Kidney (tissue), 14 donors: ENCODE results near the gene PRKD1. TPM values are rescaled to one million over a fixed set of nuclear protein-coding genes. Genes with fewer than 3 reads are reported as not detected.

Source experiments
- DNase-seq, 5 donors: peaks; one replicate each; pipeline ENCODE4 v3.0.0-alpha.2; 2013 to 2020
- FAIRE-seq: peaks from 2 replicates; lab custom pipeline; 2012; peaks lifted over from hg19 to GRCh38; lab: Jason Lieb, UNC
- H3K27ac ChIP-seq, 2 donors: one replicate each; pipeline ENCODE4 v1.7.0; 2013; ENCODE audit warnings: low read depth in 2 of 2, low read length in 2 of 2, inconsistent platforms in 1 of 2
- H3K27me3 ChIP-seq: one replicate; pipeline ENCODE4 v1.7.1; 2013; ENCODE audit warnings: low read length, inconsistent platforms; ENCODE audit not compliant: control insufficient read depth, insufficient read depth
- H3K36me3 ChIP-seq, 3 donors: one replicate each; pipeline versions ENCODE4 v1.7.0 to v1.7.1; 2013; ENCODE audit warnings: low read length in 3 of 3, control low read depth in 1 of 3, inconsistent platforms in 1 of 3; ENCODE audit not compliant: insufficient read depth in 3 of 3, control insufficient read depth in 2 of 3
- H3K4me1 ChIP-seq, 3 donors: one replicate each; pipeline versions ENCODE4 v1.7.0 to v1.7.1; 2013; ENCODE audit warnings: low read length in 3 of 3, inconsistent platforms in 1 of 3, low read depth in 1 of 3; ENCODE audit not compliant: control insufficient read depth in 2 of 3, insufficient read depth in 2 of 3
- H3K4me3 ChIP-seq, 3 donors: one replicate each; pipeline versions ENCODE4 v1.7.0 to v1.8.1; 2013; ENCODE audit warnings: low read length in 3 of 3, control low read depth in 1 of 3, inconsistent platforms in 1 of 3
- H3K9ac ChIP-seq, 3 donors: one replicate each; pipeline versions ENCODE4 v1.7.0 to v1.7.1; 2013; ENCODE audit warnings: low read length in 3 of 3, control low read depth in 1 of 3, inconsistent platforms in 1 of 3
- H3K9me3 ChIP-seq, 3 donors: one replicate each; pipeline versions ENCODE4 v1.7.0 to v1.7.1; 2013; ENCODE audit warnings: low read length in 3 of 3, control low read depth in 1 of 3, inconsistent platforms in 1 of 3; ENCODE audit not compliant: control insufficient read depth in 2 of 3, insufficient read depth in 1 of 3
- intact Hi-C: fragments of 100-400 bp; cut with DNase I; formaldehyde crosslinking; loops from one replicate; pipeline ENCODE4 v1.11.1; 2022
- polyA plus RNA-seq: library from polyadenylated mRNA; stranded (reverse); fragments of 350-450 nt; fragmentation: Illumina TruSeq; extraction: RNeasy Lipid Tissue Mini Kit (QIAGEN cat#74804); gene quantifications from one replicate; pipeline ENCODE4 v1.2.3, GENCODE V29; 2014; ENCODE audit warnings: low read depth, low replicate concordance; ENCODE audit not compliant: insufficient read depth
- total RNA-seq: library from RNA; stranded (reverse); fragmentation: NEBNext Ultra II Directional; extraction: Animal tissue kit (Norgen Biotek cat#: 25700); gene quantifications from one replicate; pipeline ENCODE4 v1.2.1, GENCODE V29; 2021
- TF ChIP-seq, protein P1 (sequence below): IDR thresholded peaks from 3 replicates; pipeline ENCODE4 v1.5.1; 2012; ENCODE audit warnings: mild to moderate bottlenecking, moderate library complexity, borderline replicate concordance; ENCODE audit not compliant: insufficient read depth; ENCODE audit errors: extremely low read depth
- donor health status: control.
- donor health status: control.
- donor health status: control.
- donor health status: control.
- donor health status: control.
- donor health status: DM: yes; HTN: yes; CAD: no.
- donor health status: Normal renal cell carcinoma (clear cell type).

PRKD1 gene
- total and polyA plus RNA-seq, 2 donors from 2014 or later = 14.0 to 45.1 TPM

DNA sequence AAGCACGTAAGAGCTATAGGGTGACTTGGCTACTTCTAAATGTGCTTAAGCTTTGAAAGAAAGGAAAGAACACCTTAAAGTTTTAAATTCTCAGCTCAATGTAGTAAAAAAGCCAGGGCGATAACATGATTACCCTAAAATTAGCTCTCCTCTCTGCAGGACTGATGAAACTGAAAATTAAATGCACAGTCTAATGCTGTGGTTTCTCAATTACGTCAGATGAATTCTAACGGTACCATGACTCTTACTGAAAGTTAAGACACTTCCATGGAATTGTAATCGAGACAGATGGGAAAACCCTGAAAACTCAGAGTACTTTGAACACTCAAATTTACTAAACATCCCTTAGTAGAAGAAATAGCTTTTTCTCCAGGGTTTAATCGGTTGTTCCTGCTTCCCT is 25.9 kb upstream of the PRKD1 start:
- H3K27ac ChIP-seq = no peak overlapping the region
- no peaks in the 10 kb centered on the region for H3K27me3 ChIP-seq
- no peak overlapping the region for H3K4me3 ChIP-seq

DNA sequence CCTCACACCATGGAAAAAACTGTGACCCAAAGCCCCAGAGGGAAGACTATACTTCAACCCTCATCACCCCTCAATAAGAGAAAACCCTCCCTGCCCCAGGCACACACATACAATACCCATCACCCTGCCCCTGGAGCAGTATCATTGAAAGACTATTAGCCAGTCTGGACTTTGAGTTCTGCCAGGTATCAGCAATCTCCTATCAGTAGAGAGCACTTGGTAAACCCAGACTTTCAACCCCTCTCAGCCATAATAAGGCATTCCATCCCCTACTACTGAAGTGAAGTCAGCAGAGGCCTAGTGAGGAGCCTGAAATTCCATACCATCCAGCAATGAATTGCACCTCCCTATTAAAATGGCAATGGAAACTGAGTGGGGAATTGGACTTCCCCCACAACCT is 16.4 kb upstream of the PRKD1 start:
- TF ChIP-seq, protein P1, sequence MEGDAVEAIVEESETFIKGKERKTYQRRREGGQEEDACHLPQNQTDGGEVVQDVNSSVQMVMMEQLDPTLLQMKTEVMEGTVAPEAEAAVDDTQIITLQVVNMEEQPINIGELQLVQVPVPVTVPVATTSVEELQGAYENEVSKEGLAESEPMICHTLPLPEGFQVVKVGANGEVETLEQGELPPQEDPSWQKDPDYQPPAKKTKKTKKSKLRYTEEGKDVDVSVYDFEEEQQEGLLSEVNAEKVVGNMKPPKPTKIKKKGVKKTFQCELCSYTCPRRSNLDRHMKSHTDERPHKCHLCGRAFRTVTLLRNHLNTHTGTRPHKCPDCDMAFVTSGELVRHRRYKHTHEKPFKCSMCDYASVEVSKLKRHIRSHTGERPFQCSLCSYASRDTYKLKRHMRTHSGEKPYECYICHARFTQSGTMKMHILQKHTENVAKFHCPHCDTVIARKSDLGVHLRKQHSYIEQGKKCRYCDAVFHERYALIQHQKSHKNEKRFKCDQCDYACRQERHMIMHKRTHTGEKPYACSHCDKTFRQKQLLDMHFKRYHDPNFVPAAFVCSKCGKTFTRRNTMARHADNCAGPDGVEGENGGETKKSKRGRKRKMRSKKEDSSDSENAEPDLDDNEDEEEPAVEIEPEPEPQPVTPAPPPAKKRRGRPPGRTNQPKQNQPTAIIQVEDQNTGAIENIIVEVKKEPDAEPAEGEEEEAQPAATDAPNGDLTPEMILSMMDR = no peak
- H3K4me3 ChIP-seq = no peak overlapping the region
- H3K36me3 ChIP-seq = no peaks in the 10 kb centered on the region
- no peak overlapping the region for H3K9ac ChIP-seq
- H3K4me1 ChIP-seq = no peaks in the 10 kb centered on the region
- no peak for FAIRE-seq
- intact Hi-C loops = no loop called here
- H3K27ac ChIP-seq = no peak overlapping the region
- H3K9me3 ChIP-seq = peaks cover 0 to 2% (median 0%) of the 10 kb centered on the region in 3 donors
- DNase-seq = no peak
- H3K27me3 ChIP-seq = no peaks in the 10 kb centered on the region

More for the DNA sequence above, 25.9 kb upstream of the PRKD1 start:
- no peak overlapping the region for H3K9ac ChIP-seq
- FAIRE-seq (no peak), DNase-seq (no peak)
- H3K9me3 ChIP-seq = no peaks in the 10 kb centered on the region
- H3K4me1 ChIP-seq = no peaks in the 10 kb centered on the region
- intact Hi-C loops = no loop called here
- H3K36me3 ChIP-seq = no peaks in the 10 kb centered on the region
- TF ChIP-seq, protein P1 = no peak

DNA sequence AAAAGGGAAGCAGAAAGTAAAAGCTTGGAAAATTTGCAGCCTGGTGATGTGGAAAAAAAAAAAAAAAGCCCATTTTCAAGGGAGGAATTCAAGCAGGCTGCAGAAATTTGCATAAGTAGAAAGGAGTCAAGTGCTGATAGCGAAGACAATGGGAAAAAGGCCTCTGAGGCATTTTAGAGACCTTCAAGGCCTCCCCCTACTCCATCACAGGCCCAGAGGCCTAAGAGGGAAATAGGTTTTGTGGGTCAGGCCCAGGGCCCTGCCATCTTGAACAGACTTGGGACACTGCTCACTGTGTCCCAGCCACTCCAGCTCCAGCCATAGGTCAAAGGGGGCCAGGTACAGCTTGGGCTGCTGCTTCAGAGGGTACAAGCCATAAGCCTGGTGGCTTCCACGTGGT is 13.8 kb upstream of the PRKD1 start:
- H3K9ac ChIP-seq = no peak overlapping the region
- no peaks in the 10 kb centered on the region for H3K4me1 ChIP-seq
- no peaks in the 10 kb centered on the region for H3K27me3 ChIP-seq
- no peaks in the 10 kb centered on the region for H3K36me3 ChIP-seq
- H3K27ac ChIP-seq = no peak overlapping the region
- H3K9me3 ChIP-seq = peaks cover 0 to 2% (median 0%) of the 10 kb centered on the region in 3 donors
- FAIRE-seq = no peak
- TF ChIP-seq, protein P1 = no peak
- intact Hi-C loops = no loop called here
- H3K4me3 ChIP-seq = no peak overlapping the region
- DNase-seq = no peak

DNA sequence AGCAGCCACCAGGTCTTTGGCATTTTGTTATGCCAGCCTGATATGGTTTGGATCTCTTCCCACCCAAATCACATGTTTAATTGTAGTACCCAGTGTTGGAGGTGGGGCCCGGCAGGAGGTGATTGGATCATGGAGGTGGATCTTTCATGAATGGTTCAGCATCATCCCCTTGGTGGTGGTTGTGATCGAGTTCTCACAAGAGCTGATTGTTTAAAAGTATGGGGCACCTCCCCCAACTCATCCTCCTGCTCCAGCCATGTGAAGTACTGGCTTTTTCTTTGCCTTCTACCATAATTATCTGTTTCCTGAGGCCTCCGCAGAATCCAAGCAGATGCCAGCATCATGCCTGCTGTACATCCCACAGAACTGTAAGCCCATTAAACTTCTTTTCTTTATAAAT is 12.8 kb upstream of the PRKD1 start:
- intact Hi-C loops = no loop called here
- Histone ChIP-seq H3K4me1 (no peaks in the 10 kb centered on the region), H3K9ac (no peak overlapping the region), H3K36me3 (no peaks in the 10 kb centered on the region), H3K9me3 (peaks cover 0 to 5% (median 0%) of the 10 kb centered on the region in 3 donors), H3K4me3 (no peak overlapping the region), H3K27ac (no peak overlapping the region), H3K27me3 (no peaks in the 10 kb centered on the region)
- FAIRE-seq (no peak), DNase-seq (no peak)
- TF ChIP-seq, protein P1 = no peak
